HepG2 (cell line): ENCODE results near the gene DDAH1.

Source experiments
- ATF1 ChIP-seq: IDR thresholded peaks from 2 replicates; pipeline ENCODE4 v1.6.1; 2016; ENCODE audit warnings: mild to moderate bottlenecking, control low read depth
- CBX2 ChIP-seq, 2 experiments: fragments of 200-600 bp in 1 of 2; sonication (generic); formaldehyde crosslinking in 1 of 2; IDR thresholded peaks; 2 replicates each; pipeline versions ENCODE4 v1.7.0 to v1.8.1; 2018 to 2022; ENCODE audit warnings: low read depth in 2 of 2, low read length in 1 of 2, mild to moderate bottlenecking in 1 of 2, missing genetic modification reagents in 1 of 2
- CTCF ChIP-seq: sonication (generic); formaldehyde crosslinking; IDR thresholded peaks from 2 replicates; pipeline ENCODE4 v1.5.0; 2020; ENCODE audit warnings: mild to moderate bottlenecking, missing genetic modification reagents, moderate library complexity
- GABPA ChIP-seq, 2 experiments: IDR thresholded peaks; 2 replicates each; pipeline ENCODE4 v1.6.1; 2011 to 2016; ENCODE audit warnings: low read depth in 2 of 2, low read length in 1 of 2, missing biosample characterization in 1 of 2, missing genetic modification characterization in 1 of 2
- KDM3A ChIP-seq: IDR thresholded peaks from 2 replicates; pipeline ENCODE4 v1.6.1; 2018; ENCODE audit warnings: low read depth, missing compliant biosample characterization
- MYC ChIP-seq: sonication (generic); formaldehyde crosslinking; IDR thresholded peaks from 2 replicates; pipeline ENCODE4 v1.9.0; 2021; ENCODE audit warnings: missing genetic modification reagents, borderline replicate concordance
- NFE2L2 ChIP-seq: fragments of 150-350 bp; IDR thresholded peaks from 2 replicates; pipeline ENCODE4 v1.6.1; 2014; ENCODE audit warnings: low read length
- POLR2A ChIP-seq, 2 experiments: IDR thresholded peaks; 2 replicates each; pipeline ENCODE4 v1.6.1; 2011; ENCODE audit warnings: low read depth in 2 of 2, low read length in 2 of 2, mild to moderate bottlenecking in 1 of 2, moderate library complexity in 1 of 2; ENCODE audit not compliant: insufficient read depth in 1 of 2
- ZBTB43 ChIP-seq: sonication (generic); formaldehyde crosslinking; conservative IDR thresholded peaks from 2 replicates; pipeline ENCODE4 v1.4.0; 2020; ENCODE audit warnings: missing genetic modification reagents
- ZNF296 ChIP-seq: sonication (generic); formaldehyde crosslinking; conservative IDR thresholded peaks from 2 replicates; pipeline ENCODE4 v1.5.0; 2020; ENCODE audit warnings: mild to moderate bottlenecking, missing genetic modification reagents
- ZNF589 ChIP-seq: sonication (generic); formaldehyde crosslinking; conservative IDR thresholded peaks from 2 replicates; pipeline ENCODE4 v1.8.0; 2022; ENCODE audit warnings: mild to moderate bottlenecking, moderate library complexity, missing genetic modification reagents

- TF ChIP-seq ZNF296 (no peak), CTCF (CRISPR knock-in tag) (no peak), POLR2A (IDR thresholded peaks at IDR 0.05; ENCODE audit: insufficient read depth in 1 of 2, low read depth in 2 of 2, low read length in 2 of 2) (no peak), NFE2L2 (no peak), ZBTB43 (no peak), CBX2 (IDR thresholded peaks at IDR 0.05; ENCODE audit: low read depth, low read length) (no peak), CBX2 (CRISPR knock-in tag; IDR thresholded peaks at IDR 0.05; ENCODE audit: low read depth) (no peak), MYC (CRISPR knock-in tag) (no peak), GABPA (IDR thresholded peaks at IDR 0.05; ENCODE audit: low read depth, low read length) (no peak), GABPA (CRISPR knock-in tag; IDR thresholded peaks at IDR 0.05; ENCODE audit: low read depth) (no peak), ATF1 (CRISPR knock-in tag) (no peak), KDM3A (CRISPR knock-in tag) (no peak), ZNF589 (CRISPR knock-in tag) (no peak)
Observed at GRCh38 chr1:85461216-85461918, 3.6 kb downstream of the DDAH1 start.
